ENCODE measurements around the gene AGAP1. TPM values are rescaled to one million over a fixed set of nuclear protein-coding genes. Genes with fewer than 3 reads are reported as not detected.

The AGAP1 gene
- total and polyA plus RNA-seq, 10 donors = 1.1 to 26.6 (median 11.3) TPM

- H3K27me3 ChIP-seq (replicated peaks in 1 of 7) = peaks cover 0 to 24% (median 0%) of the 10 kb centered on the region in 7 donors
- no peak overlapping the region for H3K4me3 ChIP-seq
- H3K4me1 ChIP-seq = peaks cover 0 to 32% (median 9%) of the 10 kb centered on the region in 6 donors
- WGBS, 5 donors = 89 to 93% (median 90%) methylated on average over 14 of the region's 14 CpGs
- H3K27ac ChIP-seq = no peak overlapping the region
- H3K36me3 ChIP-seq = no peaks in the 10 kb centered on the region
- H3K9me3 ChIP-seq = no peaks in the 10 kb centered on the region
- TF ChIP-seq POLR2AphosphoS5 (IDR thresholded peaks at IDR 0.05) (no peak), POLR2A (IDR thresholded peaks at IDR 0.05) (no peak)
- no peak for DNase-seq
- intact Hi-C loops (cut with DNase I; ENCODE audit: low total_unique reads) = no loop called here
Measured at GRCh38 chr2:235506291-235506996, 12.6 kb downstream of the AGAP1 start.

- Histone ChIP-seq H3K36me3 (no peaks in the 10 kb centered on the region), H3K4me3 (no peak overlapping the region), H3K27ac (no peak overlapping the region), H3K4me1 (peaks cover 0 to 26% (median 4%) of the 10 kb centered on the region in 6 donors), H3K9me3 (no peaks in the 10 kb centered on the region), H3K27me3 (replicated peaks in 1 of 7) (peaks cover 0 to 18% (median 0%) of the 10 kb centered on the region in 7 donors)
- no peak for DNase-seq
- 88 to 94% (median 90%) methylated on average over 25 of the region's 25 CpGs for WGBS, 5 donors
- intact Hi-C loops (cut with DNase I; ENCODE audit: low total_unique reads) = no loop called here
- TF ChIP-seq POLR2AphosphoS5 (IDR thresholded peaks at IDR 0.05) (no peak), CTCF (IDR thresholded peaks at IDR 0.05 in 8 of 11, conservative IDR thresholded peaks at IDR 0.05 in 3 of 11) (no peak), POLR2A (IDR thresholded peaks at IDR 0.05) (no peak)
Measured at GRCh38 chr2:235506997-235507615, 13.3 kb downstream of the AGAP1 start.

GRCh38 chr2:235507928-235508327 lies 14.1 kb downstream of the AGAP1 start:
- Histone ChIP-seq H3K9me3 (no peaks in the 10 kb centered on the region), H3K27ac (no peak overlapping the region), H3K4me1 (peaks cover 0 to 28% (median 7%) of the 10 kb centered on the region in 6 donors), H3K4me3 (no peak overlapping the region), H3K27me3 (replicated peaks in 1 of 7) (peaks cover 0 to 15% (median 0%) of the 10 kb centered on the region in 7 donors), H3K36me3 (no peaks in the 10 kb centered on the region)
- intact Hi-C loops (cut with DNase I; ENCODE audit: low total_unique reads) = no loop called here
- 92 to 95% (median 94%) methylated on average over 6 of the region's 6 CpGs for WGBS, 5 donors
- TF ChIP-seq POLR2AphosphoS5 (IDR thresholded peaks at IDR 0.05) (no peak), POLR2A (IDR thresholded peaks at IDR 0.05) (no peak), CTCF (IDR thresholded peaks at IDR 0.05 in 8 of 11, conservative IDR thresholded peaks at IDR 0.05 in 3 of 11) (no peak)
- no peak for DNase-seq

- TF ChIP-seq POLR2AphosphoS5 (IDR thresholded peaks at IDR 0.05) = no peak
- TF ChIP-seq CTCF (IDR thresholded peaks at IDR 0.05 in 8 of 11, conservative IDR thresholded peaks at IDR 0.05 in 3 of 11) = no peak
- no peak for TF ChIP-seq POLR2A (IDR thresholded peaks at IDR 0.05)
- DNase-seq = no peak
- Histone ChIP-seq H3K27ac (no peak overlapping the region), H3K36me3 (no peaks in the 10 kb centered on the region), H3K9me3 (no peaks in the 10 kb centered on the region), H3K27me3 (replicated peaks in 1 of 7) (peaks cover 0 to 9% (median 0%) of the 10 kb centered on the region in 7 donors), H3K4me1 (peaks cover 0 to 29% (median 8%) of the 10 kb centered on the region in 6 donors), H3K4me3 (no peak overlapping the region)
- intact Hi-C loops (cut with DNase I; ENCODE audit: low total_unique reads) = no loop called here
- WGBS, 5 donors = 91 to 95% (median 93%) methylated on average over 26 of the region's 26 CpGs
Measured at GRCh38 chr2:235508371-235509160, 14.7 kb downstream of the AGAP1 start.

Measured in spleen (tissue), 11 donors.